ENCODE measurements around the gene KSR1. TPM values are rescaled to one million over a fixed set of nuclear protein-coding genes. Genes with fewer than 3 reads are reported as not detected.
"Not testable (repeated sequence)": the region's sequence is repeated elsewhere in the genome, so short reads cannot be mapped to it uniquely, and the experiment has no call there.

Gene KSR1
- total and polyA plus RNA-seq, 10 of the 15 experiments (the other 5 are each of a cell fraction or from before 2014, with no cell fraction given): 0.97 to 66.6 (median 22.9) TPM

- not testable (repeated sequence) for FAIRE-seq; H3K9me3 ChIP-seq (replicated peaks; ENCODE audit: control insufficient read depth, insufficient read depth, low read length); ATAC-seq; H3K36me3 ChIP-seq (ENCODE audit: control insufficient read depth in 2 of 2, insufficient read depth in 2 of 2, low read length in 1 of 2); BruUV-seq (replicated peaks); H3K9ac ChIP-seq (ENCODE audit: control insufficient read depth, insufficient read depth, low read length); DNase-seq (ENCODE audit: low read depth, low spot score); H4K20me1 ChIP-seq (ENCODE audit: control insufficient read depth, insufficient read depth); H3K27me3 ChIP-seq (replicated peaks in 1 of 2; ENCODE audit: control insufficient read depth in 2 of 2, insufficient read depth in 2 of 2, low read length in 1 of 2); H2AFZ ChIP-seq (ENCODE audit: control insufficient read depth, low read depth, low read length)
- peak overlapping the region; percentile 88; the same call in 1 of the 2 replicates for H3K4me2 ChIP-seq (ENCODE audit: control insufficient read depth, insufficient read depth)
- ChIA-PET RAD21 (ENCODE audit: unreplicated experiment) (interaction anchor here (2.1 to 9.7 kb wide), 3 partner anchors 8 to 136 kb away, joined by 6 to 229 read pairs (median 113); no protein-coding TSS in a partner anchor), SMC1A (ENCODE audit: uncharacterized antibody, unreplicated experiment) (interaction anchor here (1.9 to 13.6 kb wide), 4 partner anchors 8 to 135 kb away, joined by 4 to 228 read pairs (median 100); no protein-coding TSS in a partner anchor), POLR2A (interaction anchor here (13.1 kb wide), 1 partner anchor 7 kb away, joined by 143 read pairs; no protein-coding TSS in a partner anchor), CTCF (interaction anchor here (0.7 to 5.3 kb wide), 3 partner anchors 28 to 137 kb away, joined by 3 to 44 read pairs (median 3); no protein-coding TSS in a partner anchor)
- H3K4me3 ChIP-seq: peak overlapping the region; percentile 29; the same call in 1 of the 2 replicates
- peaks cover 90% of the 10 kb centered on the region for H3K79me2 ChIP-seq (ENCODE audit: control insufficient read depth, insufficient read depth, low read length)
- H3K27ac ChIP-seq (ENCODE audit: control insufficient read depth, insufficient read depth): peak overlapping the region; percentile 63
- 83% methylated on average over 3 of the region's 3 CpGs for WGBS (ENCODE audit: insufficient coverage, insufficient replicate concordance, low lambda C conversion rate, missing lambda C conversion rate)
- intact Hi-C loops (cut with micrococcal nuclease; ENCODE audit: unreplicated experiment) (loop anchor here (5.0 kb wide), 1 partner anchor 33 kb away; no protein-coding TSS in a partner anchor), in situ Hi-C loops (cut with MboI) (loop anchor here (10.0 to 25.0 kb wide), 2 partner anchors 591 to 1273 kb away; partner anchors contain the start of genes NEK8, TLCD1 and TRAF4)
- peaks cover 62% of the 10 kb centered on the region for H3K4me1 ChIP-seq (ENCODE audit: control insufficient read depth, insufficient read depth, low read length)
Observed at GRCh38 chr17:27464019-27464418, 7.8 kb downstream of the KSR1 start.

GRCh38 chr17:27464431-27464830, 8.2 kb downstream of the KSR1 start:
- no peak overlapping the region for H3K9ac ChIP-seq (ENCODE audit: control insufficient read depth, insufficient read depth, low read length)
- peak overlapping the region; percentile 29; the same call in 1 of the 2 replicates for H3K4me3 ChIP-seq
- no peaks in the 10 kb centered on the region for H3K9me3 ChIP-seq (replicated peaks; ENCODE audit: control insufficient read depth, insufficient read depth, low read length)
- WGBS (ENCODE audit: insufficient coverage, insufficient replicate concordance, low lambda C conversion rate, missing lambda C conversion rate): 100% methylated on average over 1 of the region's 1 CpG
- FAIRE-seq: no peak
- no peak overlapping the region for H2AFZ ChIP-seq (ENCODE audit: control insufficient read depth, low read depth, low read length)
- H4K20me1 ChIP-seq (ENCODE audit: control insufficient read depth, insufficient read depth): no peaks in the 10 kb centered on the region
- in situ Hi-C loops (cut with MboI) (loop anchor here (10.0 to 25.0 kb wide), 2 partner anchors 590 to 1273 kb away; partner anchors contain the start of genes NEK8, TLCD1 and TRAF4), intact Hi-C loops (cut with micrococcal nuclease; ENCODE audit: unreplicated experiment) (loop anchor here (5.0 kb wide), 1 partner anchor 33 kb away; no protein-coding TSS in a partner anchor)
- DNase-seq (ENCODE audit: low read depth, low spot score): no peak
- H3K4me1 ChIP-seq (ENCODE audit: control insufficient read depth, insufficient read depth, low read length): peaks cover 65% of the 10 kb centered on the region
- no TSS peak for BruUV-seq (replicated peaks)
- no peak for ATAC-seq
- H3K27ac ChIP-seq (ENCODE audit: control insufficient read depth, insufficient read depth): no peak overlapping the region
- peaks cover 0 to 1% of the 10 kb centered on the region in 2 experiments; a peak in 1 of 4 replicates for H3K36me3 ChIP-seq (ENCODE audit: control insufficient read depth in 2 of 2, insufficient read depth in 2 of 2, low read length in 1 of 2)
- H3K79me2 ChIP-seq (ENCODE audit: control insufficient read depth, insufficient read depth, low read length): peaks cover 90% of the 10 kb centered on the region
- H3K27me3 ChIP-seq (replicated peaks in 1 of 2; ENCODE audit: control insufficient read depth in 2 of 2, insufficient read depth in 2 of 2, low read length in 1 of 2): no peaks in the 10 kb centered on the region
- ChIA-PET RAD21 (ENCODE audit: unreplicated experiment) (interaction anchor here (1.0 to 5.4 kb wide), 6 partner anchors 8 to 135 kb away, joined by 4 to 63 read pairs (median 5); partner anchors contain the start of gene KSR1), CTCF (interaction anchor here (0.7 to 5.3 kb wide), 6 partner anchors 8 to 136 kb away, joined by 3 to 44 read pairs (median 4); partner anchors contain the start of gene KSR1), POLR2A (interaction anchor here (0.7 to 13.1 kb wide), 3 partner anchors 7 to 82 kb away, joined by 3 to 143 read pairs (median 5); no protein-coding TSS in a partner anchor), SMC1A (ENCODE audit: uncharacterized antibody, unreplicated experiment) (interaction anchor here (1.4 to 13.6 kb wide), 5 partner anchors 8 to 135 kb away, joined by 4 to 228 read pairs (median 61); no protein-coding TSS in a partner anchor)
- peak overlapping the region; percentile 88; the same call in 1 of the 2 replicates for H3K4me2 ChIP-seq (ENCODE audit: control insufficient read depth, insufficient read depth)
- TF ChIP-seq IRF3 (IDR thresholded peaks at IDR 0.05): no peak
- TF ChIP-seq JUNB (IDR thresholded peaks at IDR 0.05): no peak
- TF ChIP-seq CUX1 (IDR thresholded peaks at IDR 0.05; ENCODE audit: insufficient replicate concordance, low read depth, low read length): no peak
- no peak for TF ChIP-seq NR2C1 (IDR thresholded peaks at IDR 0.05)
- TF ChIP-seq RBBP5 (conservative IDR thresholded peaks at IDR 0.05): no peak

Data from GM12878 (cell line).